ENCODE measurements around the gene OR2G3.

The OR2G3 gene

GRCh38 chr1:247605286-247605685 lies at the start of gene OR2G3:
TSS of gene OR2G3 (plus strand) at chr1:247605586. CDS start at chr1:247605586, 0 bp downstream.
- no peak for FAIRE-seq

GRCh38 chr1:247557926-247558674 lies 47.3 kb upstream of the OR2G3 start:
- FAIRE-seq: no peak

DNA sequence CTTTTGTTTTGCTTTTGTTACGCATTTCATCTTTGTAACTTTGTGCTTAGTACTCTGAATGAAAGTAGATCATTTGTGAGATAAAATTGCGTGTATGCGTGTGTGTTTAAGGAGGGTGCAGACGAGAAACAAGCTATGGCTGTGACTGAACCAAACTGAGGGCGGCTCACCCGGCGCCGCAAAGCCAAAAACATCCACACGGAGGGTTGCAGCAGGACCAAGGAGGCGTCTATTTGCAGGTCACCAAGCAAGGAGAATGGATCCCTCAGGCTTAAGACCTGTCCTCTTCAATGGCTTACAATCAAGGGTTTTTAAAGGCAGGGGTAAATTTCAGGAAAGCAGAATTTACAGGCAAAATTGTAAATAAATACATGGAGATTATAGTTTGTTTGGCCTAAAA lies 43.7 kb upstream of the OR2G3 start:
- FAIRE-seq: no peak

DNA sequence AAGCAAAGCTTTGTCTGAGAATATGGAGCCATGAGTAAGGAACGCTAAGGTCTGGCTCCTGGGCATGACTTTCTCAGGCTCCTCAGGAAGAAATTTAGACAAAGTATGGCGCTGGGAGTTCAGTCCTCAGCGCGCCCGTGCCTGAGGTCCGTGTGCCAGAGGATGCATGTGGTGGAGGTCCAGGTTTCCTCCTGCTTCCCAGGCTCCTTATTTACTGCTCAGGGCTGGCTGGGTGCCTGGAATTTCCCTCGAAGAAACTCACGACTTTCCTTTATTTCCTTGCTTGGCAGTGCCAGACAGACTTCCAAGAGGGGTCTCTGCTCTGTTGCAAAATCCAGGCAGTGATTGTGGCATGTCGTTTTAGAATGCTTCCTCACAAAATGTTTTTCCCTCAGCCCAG lies 43.2 kb upstream of the OR2G3 start:
- no peak for FAIRE-seq

GRCh38 chr1:247574236-247574635 lies 31.1 kb upstream of the OR2G3 start:
- FAIRE-seq: no peak

- FAIRE-seq: no peak
These were observed 30.7 kb upstream of the OR2G3 start for GRCh38 chr1:247574664-247575063.

GRCh38 chr1:247576514-247576913 lies 28.9 kb upstream of the OR2G3 start:
- no peak for FAIRE-seq

- no peak for FAIRE-seq
These were observed 26.4 kb upstream of the OR2G3 start for GRCh38 chr1:247578946-247579460.

DNA sequence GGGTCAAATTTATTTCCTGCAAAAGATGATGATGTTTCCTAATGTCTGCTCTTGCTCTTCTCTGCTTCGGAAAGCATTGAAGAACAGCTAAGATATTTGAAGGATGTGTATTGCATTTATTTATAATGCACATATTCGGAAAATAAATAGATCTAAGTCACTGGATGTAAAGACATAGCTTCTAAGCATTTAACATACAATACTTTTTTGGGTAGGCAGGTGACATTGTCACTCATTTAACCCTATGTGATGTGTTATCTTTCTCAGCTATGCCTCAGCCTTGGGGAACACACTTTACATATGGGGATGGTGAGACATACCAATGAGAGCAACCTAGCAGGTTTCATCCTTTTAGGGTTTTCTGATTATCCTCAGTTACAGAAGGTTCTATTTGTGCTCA lies 17.3 kb upstream of the OR2G3 start, which contains the start of gene OR2G2:
OR2G2 (plus strand) TSS at position 301 of the 400 bp plus-strand sequence; CDS start at position 301, 0 bp downstream.
- FAIRE-seq: no peak

DNA sequence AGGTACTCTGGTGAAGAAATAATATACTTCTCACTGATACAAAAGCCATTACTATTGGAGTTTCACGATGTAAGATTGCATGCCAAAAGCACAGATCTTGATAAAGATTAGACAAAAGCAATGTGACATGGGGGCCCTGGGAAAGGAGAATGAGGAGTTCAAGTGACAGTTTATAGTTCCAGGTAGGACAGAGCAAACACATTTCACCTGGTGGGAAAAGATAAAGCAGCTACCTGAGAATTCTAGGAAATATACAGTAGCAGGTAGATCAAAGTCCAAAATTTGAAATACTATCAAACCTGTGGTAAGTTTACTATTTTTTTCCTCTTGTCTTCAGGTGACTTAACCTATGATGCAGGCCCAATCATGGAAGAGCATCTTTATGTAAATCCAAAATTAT lies 8.0 kb downstream of the OR2G3 start:
- FAIRE-seq: no peak

GRCh38 chr1:247614625-247615024 lies 9.2 kb downstream of the OR2G3 start:
- no peak for FAIRE-seq

DNA sequence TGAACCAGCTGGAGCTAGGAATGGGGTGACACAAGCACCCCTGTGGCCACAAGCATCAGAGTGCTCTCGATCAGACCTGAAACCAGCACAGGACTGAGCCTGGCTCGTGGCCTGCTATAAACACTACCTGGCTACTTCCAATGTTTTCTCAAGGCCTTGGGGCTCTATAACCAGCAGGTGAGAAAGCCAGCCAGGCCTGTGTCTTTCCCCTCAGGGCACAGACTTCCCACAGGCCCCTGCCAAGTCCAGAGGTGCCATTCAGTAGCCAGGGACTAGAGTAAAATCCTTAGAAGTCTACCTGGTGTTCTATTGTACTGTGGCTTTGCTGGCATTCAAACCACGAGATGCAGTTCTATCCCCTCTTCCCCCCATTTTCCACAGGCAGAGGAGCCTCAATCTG lies 22.6 kb downstream of the OR2G3 start:
- FAIRE-seq: no peak

GRCh38 chr1:247638011-247638410 lies 32.6 kb downstream of the OR2G3 start:
- FAIRE-seq: no peak

DNA sequence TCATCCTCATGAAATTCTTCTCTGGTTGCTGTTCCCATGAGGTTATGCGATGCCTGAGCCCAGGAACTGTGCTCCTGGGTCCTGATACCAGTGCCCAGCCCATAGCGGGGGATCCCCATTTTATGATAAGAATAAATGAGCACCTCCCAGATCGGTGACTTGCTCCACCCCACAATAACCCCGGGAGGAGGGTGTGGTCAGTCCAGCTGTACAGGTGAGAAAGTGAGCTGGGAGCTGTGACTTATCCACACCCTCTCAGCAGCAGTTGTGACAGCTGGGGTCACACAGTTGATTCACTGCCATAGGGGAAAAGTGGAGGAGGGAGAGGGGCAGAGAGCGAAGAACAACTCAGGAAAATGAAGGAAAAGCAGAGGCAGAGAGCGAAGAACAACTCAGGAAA lies 33.4 kb downstream of the OR2G3 start:
- FAIRE-seq: no peak

GRCh38 chr1:247639381-247639981 lies 34.1 kb downstream of the OR2G3 start:
- no peak for FAIRE-seq

DNA sequence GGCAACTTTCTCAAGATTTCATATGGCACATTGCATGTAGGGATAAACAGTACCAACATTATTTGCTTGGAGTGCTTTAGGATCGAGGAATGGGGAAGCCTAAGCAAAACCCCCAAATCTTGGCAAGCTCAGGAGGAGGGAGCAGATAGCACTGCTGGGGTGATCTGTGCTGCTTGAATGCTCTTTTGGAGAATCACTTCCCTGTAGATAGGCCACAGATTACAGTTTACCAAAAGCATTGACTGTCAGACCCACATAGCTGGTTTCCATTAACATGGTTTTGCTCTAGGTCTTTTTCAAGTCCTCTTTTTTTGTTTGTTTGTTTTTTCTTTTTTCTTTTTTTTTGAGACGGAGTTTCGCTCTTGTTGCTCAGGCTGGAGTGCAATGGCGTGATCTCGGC lies 37.4 kb downstream of the OR2G3 start:
- no peak for FAIRE-seq

- FAIRE-seq: no peak
These were observed 41.5 kb downstream of the OR2G3 start for GRCh38 chr1:247646867-247647266.

- no peak for FAIRE-seq
These were observed 42.5 kb downstream of the OR2G3 start for GRCh38 chr1:247647864-247648263.

GRCh38 chr1:247653040-247653439 lies 47.7 kb downstream of the OR2G3 start:
- no peak for FAIRE-seq
